Gastroesophageal sphincter (tissue), 4 donors: ENCODE measurements around the gene RBMS2. TPM values are rescaled to one million over a fixed set of nuclear protein-coding genes. Genes with fewer than 3 reads are reported as not detected.
"Not testable (repeated sequence)": the region's sequence is repeated elsewhere in the genome, so short reads cannot be mapped to it uniquely, and the experiment has no call there.

Experiments used
- ATAC-seq: fragments of 150-250 bp; one replicate; pipeline ENCODE4 v1.9.1; 2016; ENCODE audit warnings: mild to moderate bottlenecking, moderate library complexity
- H3K27ac ChIP-seq, 4 donors: fragments of 200-600 bp; sonication (generic) in 3 of 4; 1 replicate in 3 of 4; 2 replicates in 1 of 4; pipeline ENCODE4 v1.5.1; 2016 to 2019
- H3K27me3 ChIP-seq: fragments of 200-600 bp; sonication (generic); one replicate; pipeline ENCODE4 v1.5.1; 2019
- H3K36me3 ChIP-seq, 2 donors: fragments of 200-600 bp; sonication (generic); one replicate each; pipeline ENCODE4 v1.5.1; 2019; ENCODE audit warnings: control low read depth in 1 of 2
- H3K4me1 ChIP-seq, 3 donors: fragments of 200-600 bp; sonication (generic); 1 replicate in 2 of 3; 2 replicates in 1 of 3; pipeline ENCODE4 v1.5.1; 2016 to 2019; ENCODE audit warnings: control low read depth in 2 of 3
- H3K4me3 ChIP-seq, 2 donors: fragments of 200-600 bp; sonication (generic); one replicate each; pipeline ENCODE4 v1.5.1; 2019; ENCODE audit warnings: mild to moderate bottlenecking in 1 of 2, moderate library complexity in 1 of 2
- H3K9me3 ChIP-seq, 3 donors: fragments of 200-600 bp; sonication (generic); one replicate each; pipeline ENCODE4 v1.5.1; 2017 to 2019; ENCODE audit warnings: control low read depth in 2 of 3
- EP300 ChIP-seq: sonication (generic); formaldehyde crosslinking; IDR thresholded peaks from one replicate; pipeline ENCODE4 v1.6.1; 2017; ENCODE audit warnings: antibody characterized with exemption, mild to moderate bottlenecking
- POLR2A ChIP-seq, 2 donors: fragments of 450-650 bp; IDR thresholded peaks; one replicate each; pipeline ENCODE4 v1.6.1; 2017; ENCODE audit warnings: antibody characterized with exemption in 2 of 2, mild to moderate bottlenecking in 2 of 2, moderate library complexity in 1 of 2
- POLR2AphosphoS5 ChIP-seq: sonication (generic); formaldehyde crosslinking; IDR thresholded peaks from one replicate; pipeline ENCODE4 v1.6.1; 2017; ENCODE audit warnings: antibody characterized with exemption
- WGBS, 2 donors: methylation state at CpG; one replicate each; pipeline ENCODE4 v1.1.5; 2018; ENCODE audit warnings: low coverage in 1 of 2; 5-methylcytosine and 5-hydroxymethylcytosine counted together
- total RNA-seq, 4 donors: library from RNA; depleted of rRNA; stranded (reverse); fragments of >200 nt; gene quantifications; one replicate each; pipeline ENCODE4 v1.1.0, GENCODE V29; 2016
- TF ChIP-seq, protein P1 (sequence below), 4 experiments: fragments of 200-600 bp in 2 of 4; fragments of 450-650 bp in 2 of 4; sonication (generic) in 1 of 4; IDR thresholded peaks; one replicate each; pipeline ENCODE4 v1.5.1; 2017 to 2019; ENCODE audit warnings: antibody characterized with exemption in 4 of 4, mild to moderate bottlenecking in 2 of 4, moderate library complexity in 2 of 4

RBMS2 gene
- total RNA-seq, 4 donors from 2014 or later: 25.4 to 50.2 (median 31.8) TPM

DNA sequence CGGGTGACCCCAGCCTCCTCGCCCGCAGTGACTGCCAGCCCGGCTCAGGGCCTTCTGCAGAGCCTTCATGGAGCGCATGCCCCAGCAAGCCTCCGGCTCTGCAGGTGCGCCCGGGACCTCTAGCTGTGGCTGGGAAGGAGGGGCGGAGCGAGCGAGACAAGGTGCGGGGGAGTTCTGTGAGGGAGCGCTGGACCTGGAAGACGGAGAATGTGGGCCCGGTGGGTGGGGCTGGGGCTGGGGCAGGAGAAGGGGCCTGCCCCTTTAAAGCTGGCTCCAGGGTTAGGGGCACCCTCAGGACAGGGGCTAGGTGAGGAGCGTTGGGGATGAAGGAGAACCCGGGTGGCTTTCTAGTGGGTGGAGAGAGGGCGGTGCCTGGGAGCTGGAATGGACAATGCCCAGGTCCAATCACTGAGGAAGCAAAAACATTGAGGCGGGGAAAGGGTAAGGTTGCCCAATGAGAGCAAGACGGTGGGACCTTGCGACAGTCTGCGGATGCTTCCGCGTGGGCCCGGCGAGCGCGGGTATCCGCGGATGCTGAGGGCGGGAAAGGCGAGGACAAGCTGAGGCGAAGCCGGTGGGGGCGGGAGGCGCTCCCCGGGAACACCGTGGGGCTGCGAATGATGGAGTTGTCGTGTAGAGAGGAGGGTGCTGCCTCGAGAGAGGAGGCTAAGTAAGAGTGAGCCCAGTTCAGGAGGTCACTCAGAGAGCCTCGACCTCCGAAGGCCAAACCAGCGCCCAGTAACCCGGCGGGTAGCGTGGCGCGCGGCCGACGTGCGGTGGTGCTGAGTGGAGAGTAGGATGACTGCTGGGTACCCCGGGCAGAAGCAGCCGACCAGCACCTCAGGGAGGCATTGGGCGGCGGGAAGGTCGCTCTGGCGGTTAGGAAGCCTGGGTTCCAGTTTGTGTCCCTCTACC, 33.3 kb upstream of the RBMS2 start, which contains the start of gene GLS2:
Gene GLS2, minus strand, starts transcription at position 121 of the 915 bp plus-strand sequence. Its CDS starts 43 bp downstream, at position 78.
- TF ChIP-seq POLR2A (IDR thresholded peaks at IDR 0.05) (no peak), POLR2AphosphoS5 (no peak), EP300 (no peak)
- TF ChIP-seq, protein P1, sequence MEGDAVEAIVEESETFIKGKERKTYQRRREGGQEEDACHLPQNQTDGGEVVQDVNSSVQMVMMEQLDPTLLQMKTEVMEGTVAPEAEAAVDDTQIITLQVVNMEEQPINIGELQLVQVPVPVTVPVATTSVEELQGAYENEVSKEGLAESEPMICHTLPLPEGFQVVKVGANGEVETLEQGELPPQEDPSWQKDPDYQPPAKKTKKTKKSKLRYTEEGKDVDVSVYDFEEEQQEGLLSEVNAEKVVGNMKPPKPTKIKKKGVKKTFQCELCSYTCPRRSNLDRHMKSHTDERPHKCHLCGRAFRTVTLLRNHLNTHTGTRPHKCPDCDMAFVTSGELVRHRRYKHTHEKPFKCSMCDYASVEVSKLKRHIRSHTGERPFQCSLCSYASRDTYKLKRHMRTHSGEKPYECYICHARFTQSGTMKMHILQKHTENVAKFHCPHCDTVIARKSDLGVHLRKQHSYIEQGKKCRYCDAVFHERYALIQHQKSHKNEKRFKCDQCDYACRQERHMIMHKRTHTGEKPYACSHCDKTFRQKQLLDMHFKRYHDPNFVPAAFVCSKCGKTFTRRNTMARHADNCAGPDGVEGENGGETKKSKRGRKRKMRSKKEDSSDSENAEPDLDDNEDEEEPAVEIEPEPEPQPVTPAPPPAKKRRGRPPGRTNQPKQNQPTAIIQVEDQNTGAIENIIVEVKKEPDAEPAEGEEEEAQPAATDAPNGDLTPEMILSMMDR (IDR thresholded peaks at IDR 0.05): no peak
- peak within 1 kb of the TSS in 2 of 4 donors; percentile 18 to 59 for H3K27ac ChIP-seq
- no peaks in the 10 kb centered on the region for H3K36me3 ChIP-seq

DNA sequence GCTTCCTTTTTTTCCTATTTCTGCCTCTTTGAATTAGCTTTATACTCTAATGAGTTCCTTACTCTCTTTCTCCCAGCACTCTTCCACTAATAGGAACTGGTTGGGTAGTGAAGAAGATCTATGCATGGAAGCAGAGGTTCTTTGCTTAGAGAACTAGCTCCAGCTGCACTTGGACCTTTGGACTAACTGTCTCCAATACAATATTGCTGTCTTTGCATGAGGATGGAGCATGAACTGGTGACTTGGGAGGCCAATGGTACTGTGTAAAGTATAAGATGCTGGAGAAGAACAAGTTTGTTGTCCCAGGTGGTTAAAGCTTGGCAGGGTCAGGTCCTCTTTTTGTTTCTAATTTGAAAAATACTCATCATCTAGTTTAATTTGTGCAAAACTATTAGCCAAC, 31.3 kb upstream of the RBMS2 start:
- Histone ChIP-seq H3K27me3 (peaks cover 6% of the 10 kb centered on the region), H3K27ac (no peak overlapping the region), H3K4me1 (peaks cover 0 to 20% (median 6%) of the 10 kb centered on the region in 3 donors), H3K36me3 (no peaks in the 10 kb centered on the region), H3K9me3 (no peaks in the 10 kb centered on the region), H3K4me3 (no peak overlapping the region)
- ATAC-seq: no peak
- TF ChIP-seq, protein P1 (IDR thresholded peaks at IDR 0.05): no peak
- no peak for TF ChIP-seq EP300
- TF ChIP-seq POLR2AphosphoS5: no peak
- TF ChIP-seq POLR2A (IDR thresholded peaks at IDR 0.05): no peak

More for the DNA sequence above, 33.3 kb upstream of the RBMS2 start, which contains the start of gene GLS2:
- Histone ChIP-seq H3K4me3 (peak within 1 kb of the TSS; percentile 58 to 68), H3K9me3 (no peaks in the 10 kb centered on the region), H3K27me3 (no peaks in the 10 kb centered on the region), H3K4me1 (peaks cover 0 to 20% (median 6%) of the 10 kb centered on the region in 3 donors)
- ATAC-seq: peak; percentile 98
- 4 to 20% methylated on average over 8 to 20 of the region's 59 CpGs for WGBS, 2 donors

DNA sequence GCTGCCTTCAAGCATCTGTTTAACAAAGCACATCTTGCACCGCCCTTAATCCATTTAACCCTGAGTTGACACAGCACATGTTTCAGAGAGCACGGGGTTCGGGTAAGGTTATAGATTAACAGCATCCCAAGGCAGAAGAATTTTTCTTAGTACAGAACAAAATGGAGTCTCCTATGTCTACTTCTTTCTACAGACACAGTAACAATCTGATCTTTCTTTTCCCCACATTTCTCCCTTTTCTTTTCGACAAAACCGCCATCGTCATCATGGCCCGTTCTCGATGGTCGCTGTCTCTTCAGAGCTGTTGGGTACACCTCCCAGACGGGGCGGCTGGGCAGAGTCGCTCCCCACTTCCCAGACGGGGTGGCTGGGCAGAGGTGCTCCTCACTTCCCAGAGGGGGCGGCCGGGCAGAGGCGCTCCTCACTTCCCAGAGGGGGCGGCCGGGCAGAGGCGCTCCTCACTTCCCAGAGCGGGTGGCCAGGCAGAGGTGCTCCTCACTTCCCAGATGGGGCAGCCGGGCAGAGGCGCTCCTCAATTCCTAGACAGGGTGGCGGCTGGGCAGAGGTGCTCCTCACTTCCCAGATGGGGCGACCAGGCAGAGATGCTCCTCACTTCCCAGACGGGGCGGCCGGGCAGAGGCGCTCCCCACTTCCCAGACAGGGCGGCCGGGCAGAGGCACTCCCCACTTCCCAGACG, 28.1 kb upstream of the RBMS2 start:
- 76% methylated on average over 4 of the region's 31 CpGs; no CpG with 5 or more reads in 1 of the 2 donors for WGBS, 2 donors
- not testable (repeated sequence) for H3K27me3 ChIP-seq, ATAC-seq, H3K4me1 ChIP-seq, H3K9me3 ChIP-seq, H3K27ac ChIP-seq, H3K36me3 ChIP-seq, H3K4me3 ChIP-seq

GRCh38 chr12:56494106-56494415, 27.6 kb upstream of the RBMS2 start:
- not testable (repeated sequence) for ATAC-seq, H3K4me1 ChIP-seq, H3K4me3 ChIP-seq, H3K9me3 ChIP-seq, H3K27me3 ChIP-seq, H3K27ac ChIP-seq, H3K36me3 ChIP-seq
- WGBS, 2 donors: no CpG with 5 or more reads among the region's 15 CpGs

DNA sequence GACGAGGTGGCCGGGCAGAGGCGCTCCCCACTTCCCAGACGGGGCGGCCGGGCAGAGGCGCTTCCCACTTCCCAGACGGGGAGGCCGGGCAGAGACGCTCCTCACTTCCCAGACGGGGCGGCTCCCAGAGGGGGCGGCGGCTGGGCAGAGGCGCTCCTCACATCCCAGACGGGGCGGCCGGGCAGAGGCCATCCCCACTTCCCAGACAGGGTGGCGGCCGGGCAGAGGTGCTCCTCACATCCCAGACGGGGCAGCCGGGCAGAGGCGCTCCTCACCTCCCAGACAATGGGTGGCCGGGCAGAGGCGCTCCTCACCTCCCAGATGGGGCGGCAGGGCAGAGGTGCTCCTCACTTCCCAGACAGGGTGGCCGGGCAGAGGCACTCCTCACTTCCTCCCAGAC, 27.1 kb upstream of the RBMS2 start:
- not testable (repeated sequence) for H3K36me3 ChIP-seq, H3K4me3 ChIP-seq, H3K27ac ChIP-seq, H3K9me3 ChIP-seq, ATAC-seq, H3K4me1 ChIP-seq, H3K27me3 ChIP-seq
- no CpG with 5 or more reads among the region's 27 CpGs for WGBS, 2 donors

DNA sequence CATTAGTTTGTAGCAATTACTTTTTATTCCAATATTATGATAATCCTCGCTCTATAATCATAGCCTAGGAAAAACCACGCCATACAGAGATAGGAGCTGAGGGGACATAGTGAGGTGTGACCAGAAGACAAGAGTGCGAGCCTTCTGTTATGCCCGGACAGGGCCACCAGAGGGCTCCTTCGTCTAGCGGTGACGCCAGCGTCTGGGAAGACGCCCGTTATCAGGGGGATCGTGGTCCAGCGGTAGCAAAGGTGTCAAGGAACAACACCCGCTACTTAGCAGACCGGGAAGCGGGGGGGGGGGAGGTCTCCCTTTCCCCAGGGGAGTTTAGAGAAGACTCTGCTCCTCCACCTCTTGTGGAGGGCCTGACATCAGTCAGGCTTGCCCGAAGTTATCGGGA, 24.9 kb upstream of the RBMS2 start:
- TF ChIP-seq, protein P1 (IDR thresholded peaks at IDR 0.05): peak in 3 of 4 experiments; percentile 18 to 46 (median 26)
- not testable (repeated sequence) for H3K9me3 ChIP-seq, ATAC-seq, H3K27ac ChIP-seq, H3K27me3 ChIP-seq, H3K4me1 ChIP-seq, H3K36me3 ChIP-seq
- WGBS, 2 donors: 10% methylated on average over 2 of the region's 17 CpGs; no CpG with 5 or more reads in 1 of the 2 donors
- H3K4me3 ChIP-seq: peak overlapping the region in 1 of 2 donors; percentile 27

DNA sequence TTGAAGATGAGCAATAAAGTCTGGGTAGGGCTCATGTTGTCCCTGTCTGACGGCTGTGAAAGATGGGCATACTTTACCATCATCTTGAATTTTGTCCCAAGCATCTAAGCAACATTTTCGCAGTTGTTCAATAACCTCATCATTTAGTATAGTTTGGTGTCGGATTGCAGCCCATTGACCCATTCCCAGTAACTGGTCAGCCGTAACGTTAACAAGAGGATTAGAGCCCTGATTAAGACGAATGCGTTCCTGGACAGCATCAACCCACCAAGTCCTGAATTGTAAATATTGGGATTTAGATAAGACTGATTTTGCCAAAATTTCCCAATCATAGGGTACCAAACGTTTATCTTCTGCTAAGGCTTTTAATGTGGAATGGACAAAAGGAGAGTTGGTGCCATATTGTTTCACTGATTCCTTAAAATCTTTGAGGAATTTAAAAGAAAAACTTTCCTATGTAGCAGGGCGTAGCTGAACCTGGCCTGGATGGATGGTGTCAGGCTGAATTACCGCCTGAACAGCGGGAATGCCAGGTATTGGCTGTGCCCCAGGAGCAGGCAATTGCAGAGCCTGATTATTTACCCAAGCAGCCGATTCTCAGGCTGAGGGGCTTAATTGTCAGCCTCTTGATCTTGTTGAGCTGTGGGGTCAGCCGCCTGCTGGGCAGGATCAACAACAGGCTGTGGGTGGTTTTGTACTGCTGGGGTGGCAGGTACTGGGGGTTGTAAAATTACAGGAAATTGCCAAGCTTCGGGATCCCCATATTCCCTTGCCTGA, 23.3 kb upstream of the RBMS2 start:
- not testable (repeated sequence) for H3K36me3 ChIP-seq, H3K27me3 ChIP-seq, H3K9me3 ChIP-seq, H3K4me1 ChIP-seq, ATAC-seq, H3K4me3 ChIP-seq, H3K27ac ChIP-seq
- WGBS, 2 donors: 80 to 83% methylated on average over 13 of the region's 14 CpGs

- not testable (repeated sequence) for H3K9me3 ChIP-seq, H3K4me1 ChIP-seq, H3K27ac ChIP-seq, H3K36me3 ChIP-seq, H3K27me3 ChIP-seq, H3K4me3 ChIP-seq, ATAC-seq
- WGBS, 2 donors: 65 to 75% methylated on average over 3 to 8 of the region's 9 CpGs
These were observed 22.2 kb upstream of the RBMS2 start for GRCh38 chr12:56499452-56499851.

DNA sequence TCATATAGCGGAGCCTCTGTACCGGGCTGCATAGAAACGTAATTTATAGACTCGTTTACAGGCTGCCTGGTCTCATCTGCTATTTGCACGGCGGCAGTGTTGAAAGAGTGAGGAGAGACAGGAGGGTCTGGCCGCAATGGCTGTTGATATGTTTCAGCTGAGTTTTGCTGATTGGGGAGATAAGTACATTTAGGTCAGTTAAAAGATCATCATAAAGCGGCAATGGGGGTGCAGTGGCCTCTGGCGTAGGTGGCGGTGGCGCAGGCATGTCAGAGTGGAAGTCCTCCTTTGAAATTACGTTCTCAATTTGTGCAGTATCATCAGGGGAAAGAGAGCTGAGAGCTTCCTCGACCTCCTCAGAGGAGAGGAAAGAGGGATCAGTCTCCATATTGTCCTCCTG, 21.7 kb upstream of the RBMS2 start:
- not testable (repeated sequence) for H3K36me3 ChIP-seq, H3K9me3 ChIP-seq, H3K27ac ChIP-seq, H3K4me1 ChIP-seq, H3K4me3 ChIP-seq, H3K27me3 ChIP-seq, ATAC-seq
- WGBS, 2 donors: 80 to 85% methylated on average over 2 to 11 of the region's 13 CpGs
